H1 (cell line): Measurements from ENCODE around the gene ALDH1L2. TPM values are rescaled to one million over a fixed set of nuclear protein-coding genes. Genes with fewer than 3 reads are reported as not detected.

Source experiments
- CTCF ChIA-PET: fragments of 300-600 bp; sonication (Branson Sonifier 250); formaldehyde crosslinking; loops from one replicate; lab custom pipeline; 2021; ENCODE audit not compliant: partially characterized antibody; lab: Charles Lee
- POLR2A ChIA-PET: fragments of 300-600 bp; sonication (Branson Sonifier 250); formaldehyde crosslinking; loops from one replicate; lab custom pipeline; 2021; ENCODE audit warnings: inconsistent platforms; ENCODE audit not compliant: partially characterized antibody; lab: Charles Lee
- DNase-seq, 2 experiments: peaks; one replicate each; pipeline versions ENCODE4 v3.0.0 to v3.0.0-alpha.2; 2010 to 2022; ENCODE audit warnings: low spot score in 2 of 2, low read depth in 1 of 2, mixed read lengths in 1 of 2
- FAIRE-seq: peaks from 2 replicates; lab custom pipeline; 2011; peaks lifted over from hg19 to GRCh38; lab: Jason Lieb, UNC
- H2AFZ ChIP-seq: 2 replicates; pipeline ENCODE4 v1.8.1; 2012; ENCODE audit warnings: low read length, inconsistent platforms
- H2AK5ac ChIP-seq: 2 replicates; pipeline ENCODE4 v1.6.1; 2013; ENCODE audit warnings: low read depth, low read length
- H2BK120ac ChIP-seq: replicated peaks from 2 replicates; pipeline ENCODE3; 2013; ENCODE audit warnings: low read depth, low read length, inconsistent platforms
- H2BK12ac ChIP-seq: 2 replicates; pipeline ENCODE4 v1.6.1; 2013; ENCODE audit warnings: low read depth, low read length
- H2BK15ac ChIP-seq: 2 replicates; pipeline ENCODE4 v1.6.1; 2013; ENCODE audit warnings: low read length
- H2BK20ac ChIP-seq: 2 replicates; pipeline ENCODE4 v1.6.1; 2013; ENCODE audit warnings: low read length
- H2BK5ac ChIP-seq: 2 replicates; pipeline ENCODE4 v1.6.1; 2013; ENCODE audit warnings: low read depth, low read length
- H3K14ac ChIP-seq: 2 replicates; pipeline ENCODE4 v1.6.1; 2013; ENCODE audit warnings: inconsistent platforms; ENCODE audit not compliant: insufficient read length
- H3K18ac ChIP-seq: 2 replicates; pipeline ENCODE4 v1.6.1; 2013; ENCODE audit warnings: low read length; ENCODE audit errors: extremely low read depth
- H3K23ac ChIP-seq: 2 replicates; pipeline ENCODE4 v1.6.1; 2013; ENCODE audit warnings: inconsistent platforms; ENCODE audit not compliant: insufficient read length
- H3K23me2 ChIP-seq: 2 replicates; pipeline ENCODE4 v1.6.1; 2013; ENCODE audit warnings: low read depth, low read length
- H3K27ac ChIP-seq: 2 replicates; pipeline ENCODE4 v1.6.1; 2011; ENCODE audit warnings: low read depth, low read length, inconsistent platforms
- H3K27me3 ChIP-seq, 4 experiments: replicated peaks in 1 of 4; 1 replicate in 1 of 4; 2 replicates in 3 of 4; pipeline versions ENCODE4 v1.6.1 to v1.8.1; 2011 to 2013; ENCODE audit warnings: low read length in 3 of 4, mild to moderate bottlenecking in 3 of 4, inconsistent platforms in 2 of 4, mixed read lengths in 2 of 4, moderate library complexity in 1 of 4; ENCODE audit not compliant: control insufficient read depth in 3 of 4, insufficient read depth in 3 of 4; ENCODE audit errors: extremely low read depth in 1 of 4
- H3K36me3 ChIP-seq, 4 experiments: 2 replicates each; pipeline versions ENCODE4 v1.6.1 to v1.8.1; 2011 to 2013; ENCODE audit warnings: mild to moderate bottlenecking in 4 of 4, low read length in 3 of 4, moderate library complexity in 2 of 4, control low read depth in 1 of 4, inconsistent platforms in 1 of 4; ENCODE audit not compliant: insufficient read depth in 4 of 4, control insufficient read depth in 2 of 4
- H3K4ac ChIP-seq: replicated peaks from 2 replicates; pipeline ENCODE3; 2013; ENCODE audit warnings: low read length, low read depth, mixed read lengths, inconsistent platforms; ENCODE audit not compliant: insufficient read length
- H3K4me1 ChIP-seq, 4 experiments: replicated peaks in 1 of 4; 1 replicate in 1 of 4; 2 replicates in 3 of 4; pipeline versions ENCODE4 v1.6.1 to v1.8.1; 2011 to 2013; ENCODE audit warnings: low read length in 3 of 4, inconsistent platforms in 2 of 4, mixed read lengths in 1 of 4; ENCODE audit not compliant: insufficient read depth in 4 of 4, control insufficient read depth in 3 of 4
- H3K4me2 ChIP-seq, 2 experiments: 2 replicates each; pipeline versions ENCODE4 v1.6.1 to v1.8.1; 2011 to 2013; ENCODE audit warnings: low read depth in 2 of 2, low read length in 2 of 2, control low read depth in 1 of 2, inconsistent platforms in 1 of 2, mild to moderate bottlenecking in 1 of 2; ENCODE audit not compliant: insufficient read depth in 1 of 2
- H3K4me3 ChIP-seq, 4 experiments: fragments of 200-600, 300-600 bp in 1 of 4; sonication (generic), shearing (Covaris generic), sonication (Bioruptor Twin) in 1 of 4; 2 replicates each; pipeline versions ENCODE4 v1.5.1 to v1.8.1; 2011 to 2016; ENCODE audit warnings: low read length in 4 of 4, low read depth in 3 of 4, control low read depth in 2 of 4, inconsistent platforms in 2 of 4, mild to moderate bottlenecking in 2 of 4, mixed read lengths in 1 of 4, moderate library complexity in 1 of 4; ENCODE audit not compliant: insufficient read depth in 2 of 4; ENCODE audit errors: extremely low read depth in 1 of 4
- H3K56ac ChIP-seq: replicated peaks from 2 replicates; pipeline ENCODE3; 2013; ENCODE audit warnings: low read depth, mild to moderate bottlenecking, mixed read lengths, low read length, inconsistent platforms; ENCODE audit not compliant: insufficient read length
- H3K79me1 ChIP-seq: 2 replicates; pipeline ENCODE4 v1.6.1; 2013; ENCODE audit warnings: low read depth, low read length, control low read depth
- H3K79me2 ChIP-seq, 2 experiments: 2 replicates each; pipeline versions ENCODE4 v1.6.1 to v1.8.1; 2012 to 2013; ENCODE audit warnings: low read length in 2 of 2, mild to moderate bottlenecking in 2 of 2, inconsistent platforms in 1 of 2; ENCODE audit not compliant: insufficient read depth in 2 of 2, control insufficient read depth in 1 of 2
- H3K9ac ChIP-seq, 4 experiments: replicated peaks in 1 of 4; 1 replicate in 1 of 4; 2 replicates in 3 of 4; pipeline versions ENCODE4 v1.6.1 to v1.8.1; 2011 to 2013; ENCODE audit warnings: low read depth in 3 of 4, low read length in 3 of 4, control low read depth in 2 of 4, mild to moderate bottlenecking in 2 of 4, moderate library complexity in 2 of 4, inconsistent platforms in 1 of 4; ENCODE audit errors: extremely low read depth in 1 of 4
- H3K9me3 ChIP-seq, 2 experiments: 2 replicates each; pipeline versions ENCODE4 v1.6.1 to v1.8.1; 2012 to 2013; ENCODE audit warnings: mild to moderate bottlenecking in 2 of 2, moderate library complexity in 2 of 2, control low read depth in 1 of 2, inconsistent platforms in 1 of 2, low read depth in 1 of 2, low read length in 1 of 2, mixed read lengths in 1 of 2; ENCODE audit not compliant: insufficient read depth in 2 of 2
- H4K20me1 ChIP-seq, 2 experiments: replicated peaks in 1 of 2; 2 replicates each; pipeline versions ENCODE3 to v1.8.1; 2011 to 2013; ENCODE audit warnings: inconsistent platforms in 2 of 2, low read length in 2 of 2, mild to moderate bottlenecking in 1 of 2; ENCODE audit not compliant: insufficient read depth in 2 of 2, control insufficient read depth in 1 of 2
- H4K5ac ChIP-seq: 2 replicates; pipeline ENCODE4 v1.6.1; 2013; ENCODE audit warnings: low read length, low read depth, mixed read lengths, inconsistent platforms; ENCODE audit not compliant: insufficient read length
- H4K8ac ChIP-seq: 2 replicates; pipeline ENCODE4 v1.8.0; 2013; ENCODE audit warnings: mild to moderate bottlenecking, moderate library complexity, low read length, inconsistent platforms; ENCODE audit not compliant: insufficient read depth; ENCODE audit errors: extremely low read depth
- H4K91ac ChIP-seq: replicated peaks from 2 replicates; pipeline ENCODE3; 2013; ENCODE audit warnings: low read length, mixed read lengths, inconsistent platforms; ENCODE audit not compliant: insufficient read length
- BACH1 ChIP-seq: IDR thresholded peaks from 2 replicates; pipeline ENCODE4 v1.6.1; 2012; ENCODE audit warnings: low read length, improper control_type of control experiment
- CHD2 ChIP-seq: IDR thresholded peaks from 2 replicates; pipeline ENCODE4 v1.6.1; 2012; ENCODE audit warnings: low read length, improper control_type of control experiment
- EZH2 ChIP-seq: fragments of 200-600 bp; sonication (generic); IDR thresholded peaks from 2 replicates; pipeline ENCODE4 v1.7.1; 2012; ENCODE audit warnings: low read depth, mild to moderate bottlenecking, moderate library complexity, low read length, inconsistent platforms; ENCODE audit not compliant: severe bottlenecking
- KDM1A ChIP-seq: fragments of 200-600, 300-600 bp; sonication (generic); IDR thresholded peaks from 2 replicates; pipeline ENCODE4 v1.7.1; 2016; ENCODE audit warnings: mild to moderate bottlenecking, low read length, borderline replicate concordance
- RXRA ChIP-seq: IDR thresholded peaks from 2 replicates; pipeline ENCODE4 v1.6.1; 2011; ENCODE audit warnings: low read depth, mild to moderate bottlenecking, low read length, moderate library complexity; ENCODE audit not compliant: insufficient read depth
- SAP30 ChIP-seq: fragments of 300-600 bp; sonication (generic); IDR thresholded peaks from 2 replicates; pipeline ENCODE4 v1.7.1; 2012; ENCODE audit warnings: low read length, moderate library complexity, mild to moderate bottlenecking, inconsistent platforms; ENCODE audit not compliant: insufficient read depth, insufficient replicate concordance
- SP4 ChIP-seq: IDR thresholded peaks from 2 replicates; pipeline ENCODE4 v1.6.1; 2012; ENCODE audit warnings: low read length, inconsistent platforms
- YY1 ChIP-seq: IDR thresholded peaks from 2 replicates; pipeline ENCODE4 v1.6.1; 2011; ENCODE audit warnings: low read depth, mild to moderate bottlenecking, low read length
- WGBS, 2 experiments: shearing (Covaris generic) in 1 of 2; methylation state at CpG; one replicate each; pipeline versions ENCODE4 v1.1.6 to v1.1.7; 2013 to 2015; ENCODE audit warnings: low lambda C conversion rate in 2 of 2, mixed read lengths in 2 of 2, inconsistent platforms in 1 of 2, low coverage in 1 of 2, missing lambda C conversion rate in 1 of 2; ENCODE audit not compliant: insufficient replicate concordance in 2 of 2, insufficient coverage in 1 of 2, insufficient read length in 1 of 2; ENCODE audit errors: extremely low coverage in 1 of 2, missing lambda C conversion rate in 1 of 2; 5-methylcytosine and 5-hydroxymethylcytosine counted together
- polyA plus RNA-seq, 7 experiments: library from polyadenylated mRNA; depleted of rRNA in 3 of 7; stranded (reverse) in 5 of 7; unstranded in 2 of 7; fragments of >200 nt in 5 of 7; fragments of 200-250 nt in 2 of 7; gene quantifications; 1 replicate in 5 of 7; 2 replicates in 1 of 7; 4 replicates in 1 of 7; pipeline versions ENCODE4 v1.2.1 to v1.2.3, GENCODE V29; 2011 to 2013; ENCODE audit warnings: missing spikeins in 2 of 7, mixed read lengths in 2 of 7
- total RNA-seq: library from RNA; stranded (reverse); fragmentation: NEBNext Ultra II Directional; extraction: Animal tissue kit (Norgen Biotek cat#: 25700); gene quantifications from 2 replicates; pipeline ENCODE4 v1.2.1, GENCODE V29; 2021

Gene ALDH1L2
- total and polyA plus RNA-seq, 2 of the 8 experiments (the other 6 are each of a cell fraction or from before 2014, with no cell fraction given) = 3.7 to 7.2 TPM

DNA sequence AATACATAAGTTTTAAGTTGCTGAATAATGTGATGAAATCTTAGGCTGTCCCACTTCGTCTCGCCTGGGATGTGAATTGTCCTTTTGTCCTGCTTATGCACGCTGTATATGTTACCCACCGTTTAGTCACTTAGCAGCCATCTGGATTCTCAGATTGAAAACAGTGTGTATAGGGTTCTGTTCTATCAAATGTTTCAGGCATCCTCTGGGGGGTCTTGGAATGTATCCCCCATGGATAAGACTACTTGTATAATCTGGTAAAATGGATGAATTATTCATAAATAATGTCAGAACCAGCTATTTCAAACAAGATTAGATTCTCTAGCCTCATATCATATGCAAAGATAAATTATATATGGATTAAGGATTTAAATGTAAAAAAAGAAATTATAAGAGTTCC is 68.7 kb downstream of the ALDH1L2 start:
- Histone ChIP-seq H3K56ac (no peak overlapping the region), H3K14ac (no peak overlapping the region), H4K20me1 (peaks cover 0 to 3% of the 10 kb centered on the region in 2 experiments), H4K5ac (no peak overlapping the region), H4K8ac (no peak overlapping the region), H3K9me3 (no peaks in the 10 kb centered on the region), H2AK5ac (no peak overlapping the region), H2BK120ac (no peak overlapping the region), H2BK20ac (no peak overlapping the region), H2BK15ac (no peak overlapping the region), H3K23ac (no peak overlapping the region), H2BK5ac (no peak overlapping the region), H3K27ac (no peak overlapping the region), H3K9ac (no peak overlapping the region), H3K4me1 (no peaks in the 10 kb centered on the region), H3K4me3 (no peak overlapping the region), H3K18ac (no peak overlapping the region), H3K4me2 (no peak overlapping the region), H3K4ac (no peak overlapping the region), H3K79me1 (peaks cover 3% of the 10 kb centered on the region; the same call in 1 of the 2 replicates), H3K27me3 (no peaks in the 10 kb centered on the region), H3K36me3 (peaks cover 0 to 5% (median 2%) of the 10 kb centered on the region in 4 experiments; a peak in 4 of 8 replicates), H2BK12ac (no peak overlapping the region), H2AFZ (no peak overlapping the region), H3K23me2 (no peaks in the 10 kb centered on the region), H3K79me2 (no peaks in the 10 kb centered on the region), H4K91ac (no peak overlapping the region)
- TF ChIP-seq BACH1 = no peak
- no peak for TF ChIP-seq YY1
- TF ChIP-seq SAP30 = no peak
- no peak for TF ChIP-seq EZH2
- TF ChIP-seq KDM1A = no peak
- no peak for TF ChIP-seq RXRA
- TF ChIP-seq SP4 = no peak
- TF ChIP-seq CHD2 = no peak
- no peak for FAIRE-seq
- 92% methylated on average over 4 of the region's 4 CpGs; no CpG with 5 or more reads in 1 of the 2 experiments for WGBS, 2 experiments
- ChIA-PET POLR2A (no interaction called here), CTCF (interaction anchor here (0.8 to 1.6 kb wide), 2 partner anchors 36 to 37 kb away, joined by 3 to 5 read pairs; no protein-coding TSS in a partner anchor)
- DNase-seq = no peak
